Measurements from ENCODE around the gene KCNJ6. TPM values are rescaled to one million over a fixed set of nuclear protein-coding genes. Genes with fewer than 3 reads are reported as not detected.
"Not testable (repeated sequence)": the region's sequence is repeated elsewhere in the genome, so short reads cannot be mapped to it uniquely, and the experiment has no call there.

KCNJ6 gene
- total and polyA plus RNA-seq, 7 experiments from 2014 or later = 0.01 TPM; not detected in 6

DNA sequence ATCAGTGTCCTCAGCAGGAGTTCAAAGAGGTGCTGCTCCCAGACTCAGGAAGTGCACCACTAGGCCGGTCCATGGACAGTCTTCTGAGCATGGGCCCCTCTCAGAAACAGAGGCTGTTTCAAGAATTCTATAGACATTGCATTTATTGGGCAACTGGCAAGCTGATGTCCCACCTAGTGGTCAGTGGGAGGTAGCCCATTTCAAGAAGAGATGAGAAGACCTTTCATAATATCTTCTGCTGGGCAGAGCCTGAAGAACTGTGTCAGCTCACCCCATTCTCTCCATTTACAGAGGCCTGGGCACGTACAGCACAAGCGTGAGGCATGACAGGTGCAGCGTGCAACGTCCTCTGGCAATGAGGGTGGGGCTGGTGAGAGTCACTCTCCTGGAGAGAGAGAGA is 333.7 kb downstream of the KCNJ6 start:
- no peak overlapping the region for H3K27ac ChIP-seq (ENCODE audit: low read depth, low read length)
- H3K4me3 ChIP-seq (ENCODE audit: low read length) = no peak overlapping the region
- no peaks in the 10 kb centered on the region for H3K9me3 ChIP-seq (ENCODE audit: control insufficient read depth in 2 of 3, low read length in 3 of 3)
- H3K27me3 ChIP-seq (ENCODE audit: control insufficient read depth in 2 of 2, insufficient read depth in 2 of 2, low read length in 2 of 2) = no peaks in the 10 kb centered on the region
- no peaks in the 10 kb centered on the region for H3K4me1 Mint-ChIP-seq
- H3K27ac Mint-ChIP-seq = no peak overlapping the region
- peaks cover 0 to 15% (median 4%) of the 10 kb centered on the region in 5 donors for H3K36me3 Mint-ChIP-seq
- peaks cover 5 to 32% (median 13%) of the 10 kb centered on the region in 11 donors for H3K9me3 Mint-ChIP-seq
- intact Hi-C loops (cut with micrococcal nuclease) = no loop called here
- H3K4me1 ChIP-seq (ENCODE audit: control insufficient read depth in 2 of 2, insufficient read depth in 2 of 2, low read length in 2 of 2) = no peaks in the 10 kb centered on the region
- ChIA-PET CTCF (no interaction called here), POLR2A (no interaction called here)
- DNase-seq = no peak
- H3K27me3 Mint-ChIP-seq = peaks cover 6 to 18% (median 13%) of the 10 kb centered on the region in 5 donors
- no peaks in the 10 kb centered on the region for H3K36me3 ChIP-seq (ENCODE audit: control insufficient read depth in 2 of 3, insufficient read depth in 3 of 3, low read length in 3 of 3)
- no peak for ATAC-seq
- no peak overlapping the region for H3K4me3 Mint-ChIP-seq

DNA sequence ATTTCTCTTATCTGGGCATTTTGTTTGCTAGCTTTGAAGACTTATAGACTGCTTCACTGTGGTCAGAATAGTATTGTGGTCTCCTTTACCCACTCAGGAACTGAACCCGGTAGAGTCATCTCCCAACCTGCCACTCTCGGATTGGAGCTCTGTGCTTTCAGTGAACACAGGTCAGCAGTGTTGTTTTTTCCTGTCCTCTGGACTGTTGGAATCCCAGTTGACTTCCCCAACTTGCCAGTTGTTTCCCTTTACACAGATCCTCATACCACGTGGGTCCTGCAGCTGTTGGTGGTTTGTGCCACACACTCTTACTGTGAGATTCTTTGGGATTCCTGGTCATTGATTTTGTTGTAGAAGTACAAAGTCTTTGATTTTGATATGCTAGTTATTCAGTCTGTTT is 335.6 kb downstream of the KCNJ6 start:
- Histone ChIP-seq H3K4me3 (ENCODE audit: low read length) (no peak overlapping the region), H3K27me3 (ENCODE audit: control insufficient read depth in 2 of 2, insufficient read depth in 2 of 2, low read length in 2 of 2) (no peaks in the 10 kb centered on the region), H3K27ac (ENCODE audit: low read depth, low read length) (no peak overlapping the region), H3K9me3 (ENCODE audit: control insufficient read depth in 2 of 3, low read length in 3 of 3) (no peaks in the 10 kb centered on the region), H3K36me3 (ENCODE audit: control insufficient read depth in 2 of 3, insufficient read depth in 3 of 3, low read length in 3 of 3) (no peaks in the 10 kb centered on the region), H3K4me1 (ENCODE audit: control insufficient read depth in 2 of 2, insufficient read depth in 2 of 2, low read length in 2 of 2) (no peaks in the 10 kb centered on the region)
- DNase-seq = no peak
- Mint-ChIP-seq H3K27ac (no peak overlapping the region), H3K4me3 (no peak overlapping the region), H3K36me3 (peaks cover 0 to 15% (median 4%) of the 10 kb centered on the region in 5 donors), H3K9me3 (peaks cover 5 to 32% (median 13%) of the 10 kb centered on the region in 11 donors), H3K27me3 (peaks cover 6 to 21% (median 13%) of the 10 kb centered on the region in 5 donors), H3K4me1 (no peaks in the 10 kb centered on the region)
- no peak for ATAC-seq
- intact Hi-C loops (cut with micrococcal nuclease) = no loop called here
- ChIA-PET CTCF (no interaction called here), POLR2A (no interaction called here)

DNA sequence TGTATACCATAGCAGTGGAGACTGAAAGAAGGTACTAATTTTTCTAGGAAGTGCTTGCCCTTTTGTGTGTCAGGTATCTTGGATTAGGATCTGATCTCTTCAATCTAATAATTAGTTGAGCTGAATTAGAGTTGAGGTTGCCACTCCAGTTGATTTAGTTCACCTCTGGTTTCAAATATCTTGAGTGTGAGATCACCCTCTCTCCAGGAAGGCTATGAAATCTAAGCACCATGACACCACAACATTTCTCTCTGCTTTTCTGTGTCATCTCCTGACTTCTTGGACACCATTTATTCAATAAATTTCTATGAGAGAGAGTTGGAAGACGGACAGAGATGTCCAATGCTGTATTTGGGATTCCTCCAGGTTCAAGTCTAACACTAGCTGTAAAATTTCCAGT is 336.9 kb downstream of the KCNJ6 start:
- no peaks in the 10 kb centered on the region for H3K4me1 Mint-ChIP-seq
- no peak overlapping the region for H3K4me3 ChIP-seq (ENCODE audit: low read length)
- H3K9me3 Mint-ChIP-seq = peaks cover 5 to 32% (median 13%) of the 10 kb centered on the region in 11 donors
- peaks cover 0 to 15% (median 4%) of the 10 kb centered on the region in 5 donors for H3K36me3 Mint-ChIP-seq
- no peaks in the 10 kb centered on the region for H3K4me1 ChIP-seq (ENCODE audit: control insufficient read depth in 2 of 2, insufficient read depth in 2 of 2, low read length in 2 of 2)
- POLR2A ChIA-PET = interaction anchor here (1.3 kb wide), 1 partner anchor 15 kb away, joined by 3 read pairs; no protein-coding TSS in a partner anchor
- DNase-seq (no peak), ATAC-seq (no peak)
- no peaks in the 10 kb centered on the region for H3K27me3 ChIP-seq (ENCODE audit: control insufficient read depth in 2 of 2, insufficient read depth in 2 of 2, low read length in 2 of 2)
- no peak overlapping the region for H3K27ac ChIP-seq (ENCODE audit: low read depth, low read length)
- intact Hi-C loops (cut with micrococcal nuclease) = no loop called here
- CTCF ChIA-PET = no interaction called here
- no peak overlapping the region for H3K27ac Mint-ChIP-seq
- H3K36me3 ChIP-seq (ENCODE audit: control insufficient read depth in 2 of 3, insufficient read depth in 3 of 3, low read length in 3 of 3) = no peaks in the 10 kb centered on the region
- peaks cover 6 to 25% (median 13%) of the 10 kb centered on the region in 5 donors for H3K27me3 Mint-ChIP-seq
- H3K4me3 Mint-ChIP-seq = no peak overlapping the region
- no peaks in the 10 kb centered on the region for H3K9me3 ChIP-seq (ENCODE audit: control insufficient read depth in 2 of 3, low read length in 3 of 3)

DNA sequence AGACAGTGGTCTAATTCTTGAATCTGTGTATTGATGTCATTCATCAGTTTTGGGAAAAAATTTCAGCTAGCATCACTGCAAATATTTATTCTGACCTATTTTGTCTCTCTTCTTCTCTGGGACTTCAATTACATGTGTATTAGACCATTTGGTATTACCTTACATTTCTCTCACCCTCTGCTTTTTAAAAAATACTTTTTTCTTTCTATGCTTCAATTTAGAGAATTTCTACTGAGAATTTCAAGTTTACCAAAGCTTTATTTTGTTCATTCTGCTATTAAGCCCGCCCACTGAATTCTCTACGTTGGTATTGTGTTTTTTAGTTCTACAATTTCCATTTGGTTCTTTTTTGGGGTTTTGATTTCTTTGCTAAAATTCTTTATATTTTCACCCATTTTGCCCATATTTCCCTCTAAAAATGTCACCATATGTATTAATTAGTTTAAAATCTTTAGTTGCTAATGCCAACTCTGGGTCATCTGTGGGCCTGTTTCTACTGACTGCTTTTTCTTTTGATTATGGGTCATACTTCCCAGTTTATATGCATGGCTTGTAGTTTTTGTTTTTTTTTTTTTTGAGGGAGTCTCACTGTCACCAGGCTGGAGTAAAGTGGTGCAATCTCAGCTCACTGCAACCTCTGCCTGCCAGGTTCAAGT is 337.7 kb downstream of the KCNJ6 start:
- H3K27me3 ChIP-seq (ENCODE audit: control insufficient read depth in 2 of 2, insufficient read depth in 2 of 2, low read length in 2 of 2) = no peaks in the 10 kb centered on the region
- no peaks in the 10 kb centered on the region for H3K9me3 ChIP-seq (ENCODE audit: control insufficient read depth in 2 of 3, low read length in 3 of 3)
- H3K9me3 Mint-ChIP-seq = peaks cover 5 to 32% (median 13%) of the 10 kb centered on the region in 11 donors
- peaks cover 0 to 15% (median 4%) of the 10 kb centered on the region in 5 donors for H3K36me3 Mint-ChIP-seq
- peaks cover 6 to 25% (median 13%) of the 10 kb centered on the region in 5 donors for H3K27me3 Mint-ChIP-seq
- H3K27ac ChIP-seq (ENCODE audit: low read depth, low read length) = no peak overlapping the region
- intact Hi-C loops (cut with micrococcal nuclease) = no loop called here
- H3K27ac Mint-ChIP-seq = no peak overlapping the region
- CTCF ChIA-PET = interaction anchor here (1.3 kb wide), 1 partner anchor 15 kb away, joined by 4 read pairs; no protein-coding TSS in a partner anchor
- H3K36me3 ChIP-seq (ENCODE audit: control insufficient read depth in 2 of 3, insufficient read depth in 3 of 3, low read length in 3 of 3) = no peaks in the 10 kb centered on the region
- DNase-seq (no peak), ATAC-seq (no peak)
- H3K4me1 Mint-ChIP-seq = no peaks in the 10 kb centered on the region
- no peak overlapping the region for H3K4me3 Mint-ChIP-seq
- H3K4me3 ChIP-seq (ENCODE audit: low read length) = no peak overlapping the region
- H3K4me1 ChIP-seq (ENCODE audit: control insufficient read depth in 2 of 2, insufficient read depth in 2 of 2, low read length in 2 of 2) = no peaks in the 10 kb centered on the region
- POLR2A ChIA-PET = no interaction called here

DNA sequence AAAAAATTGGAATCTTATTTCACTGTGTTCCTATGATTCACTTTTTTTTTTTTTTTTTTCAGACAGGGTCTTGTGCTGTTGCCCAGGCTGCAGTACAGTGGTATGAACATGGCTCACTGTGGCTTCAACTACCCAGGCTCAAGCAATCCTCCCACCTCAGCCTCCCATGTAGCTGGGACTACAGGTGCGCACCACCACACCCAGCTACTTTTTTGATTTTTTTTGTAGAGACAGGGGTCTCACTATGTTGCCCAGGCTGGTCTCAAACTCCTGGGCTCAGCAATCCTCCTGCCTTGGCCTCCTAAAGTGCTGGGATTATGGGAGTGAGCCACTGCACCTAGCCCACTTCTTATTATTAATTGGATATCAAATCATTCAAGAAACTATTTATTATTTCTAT is 339.3 kb downstream of the KCNJ6 start:
- ChIA-PET CTCF (interaction anchor here (0.8 to 1.3 kb wide), 2 partner anchors 13 to 14 kb away, joined by 3 to 4 read pairs; no protein-coding TSS in a partner anchor), POLR2A (interaction anchor here (1.1 kb wide), 1 partner anchor 12 kb away, joined by 3 read pairs; no protein-coding TSS in a partner anchor)
- H3K36me3 Mint-ChIP-seq = peaks cover 0 to 15% (median 4%) of the 10 kb centered on the region in 5 donors
- H3K4me1 Mint-ChIP-seq; H3K9me3 ChIP-seq (ENCODE audit: control insufficient read depth in 2 of 3, low read length in 3 of 3); H3K36me3 ChIP-seq (ENCODE audit: control insufficient read depth in 2 of 3, insufficient read depth in 3 of 3, low read length in 3 of 3); H3K4me3 ChIP-seq (ENCODE audit: low read length); H3K27ac ChIP-seq (ENCODE audit: low read depth, low read length); ATAC-seq; DNase-seq; H3K27me3 ChIP-seq (ENCODE audit: control insufficient read depth in 2 of 2, insufficient read depth in 2 of 2, low read length in 2 of 2); H3K4me3 Mint-ChIP-seq; H3K4me1 ChIP-seq (ENCODE audit: control insufficient read depth in 2 of 2, insufficient read depth in 2 of 2, low read length in 2 of 2); intact Hi-C loops (cut with micrococcal nuclease); H3K27ac Mint-ChIP-seq: not testable (repeated sequence)
- peaks cover 5 to 32% (median 13%) of the 10 kb centered on the region in 11 donors for H3K9me3 Mint-ChIP-seq
- peaks cover 0 to 20% (median 7%) of the 10 kb centered on the region in 5 donors for H3K27me3 Mint-ChIP-seq

DNA sequence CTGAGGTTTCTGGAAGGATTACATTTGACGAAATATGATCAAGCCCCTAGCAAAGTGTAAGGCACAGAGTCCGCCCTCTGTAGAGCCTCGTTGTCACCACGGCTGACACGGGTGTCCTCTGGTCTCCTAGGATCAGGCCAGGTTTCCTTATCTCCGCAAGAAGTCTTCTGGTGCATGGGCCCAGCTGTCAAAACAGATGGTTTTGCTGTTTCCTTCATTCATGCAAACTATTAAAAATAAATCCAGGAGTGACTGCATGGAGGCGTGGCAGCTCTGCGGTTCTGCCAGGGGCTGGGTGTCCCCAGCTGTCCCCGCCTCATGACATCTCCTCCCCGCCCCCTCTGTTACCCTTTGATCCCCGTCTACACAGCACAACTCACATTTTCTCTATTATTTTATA is 340.7 kb downstream of the KCNJ6 start:
- peaks cover 0 to 12% (median 2%) of the 10 kb centered on the region in 5 donors for H3K36me3 Mint-ChIP-seq
- H3K27ac ChIP-seq (ENCODE audit: low read depth, low read length) = no peak overlapping the region
- H3K27me3 Mint-ChIP-seq = peaks cover 0 to 13% (median 5%) of the 10 kb centered on the region in 5 donors
- peaks cover 5 to 30% (median 13%) of the 10 kb centered on the region in 11 donors for H3K9me3 Mint-ChIP-seq
- H3K4me3 ChIP-seq (ENCODE audit: low read length) = no peak overlapping the region
- CTCF ChIA-PET = no interaction called here
- intact Hi-C loops (cut with micrococcal nuclease) = no loop called here
- ATAC-seq (no peak), DNase-seq (no peak)
- no peaks in the 10 kb centered on the region for H3K36me3 ChIP-seq (ENCODE audit: control insufficient read depth in 2 of 3, insufficient read depth in 3 of 3, low read length in 3 of 3)
- H3K4me1 ChIP-seq (ENCODE audit: control insufficient read depth in 2 of 2, insufficient read depth in 2 of 2, low read length in 2 of 2) = no peaks in the 10 kb centered on the region
- H3K4me1 Mint-ChIP-seq = no peaks in the 10 kb centered on the region
- POLR2A ChIA-PET = no interaction called here
- no peaks in the 10 kb centered on the region for H3K27me3 ChIP-seq (ENCODE audit: control insufficient read depth in 2 of 2, insufficient read depth in 2 of 2, low read length in 2 of 2)
- H3K27ac Mint-ChIP-seq = no peak overlapping the region
- no peaks in the 10 kb centered on the region for H3K9me3 ChIP-seq (ENCODE audit: control insufficient read depth in 2 of 3, low read length in 3 of 3)
- no peak overlapping the region for H3K4me3 Mint-ChIP-seq

DNA sequence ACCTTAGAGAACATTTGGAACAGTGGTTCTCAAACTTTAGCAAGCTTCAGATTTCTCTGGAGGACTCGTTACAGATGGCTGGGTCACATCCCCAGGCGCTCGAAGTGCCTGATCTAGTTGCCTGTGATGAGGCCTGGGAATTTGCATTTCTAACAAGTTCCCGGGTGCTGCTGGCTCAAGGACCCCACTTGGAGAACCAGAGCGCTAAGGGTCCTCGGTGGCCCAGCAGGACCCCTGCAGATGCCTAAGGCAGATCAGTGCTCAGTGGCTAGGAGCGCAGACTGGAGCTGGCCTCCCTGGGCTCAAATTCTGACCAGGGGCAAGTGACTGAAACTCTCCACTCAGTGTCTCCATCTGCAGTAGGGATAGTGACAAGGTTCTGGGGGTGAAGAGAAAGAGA is 341.5 kb downstream of the KCNJ6 start:
- no peaks in the 10 kb centered on the region for H3K4me1 Mint-ChIP-seq
- Histone ChIP-seq H3K27me3 (ENCODE audit: control insufficient read depth in 2 of 2, insufficient read depth in 2 of 2, low read length in 2 of 2) (no peaks in the 10 kb centered on the region), H3K27ac (ENCODE audit: low read depth, low read length) (no peak overlapping the region), H3K4me1 (ENCODE audit: control insufficient read depth in 2 of 2, insufficient read depth in 2 of 2, low read length in 2 of 2) (no peaks in the 10 kb centered on the region), H3K9me3 (ENCODE audit: control insufficient read depth in 2 of 3, low read length in 3 of 3) (no peaks in the 10 kb centered on the region), H3K4me3 (ENCODE audit: low read length) (no peak overlapping the region), H3K36me3 (ENCODE audit: control insufficient read depth in 2 of 3, insufficient read depth in 3 of 3, low read length in 3 of 3) (no peaks in the 10 kb centered on the region)
- intact Hi-C loops (cut with micrococcal nuclease) = no loop called here
- peaks cover 5 to 21% (median 12%) of the 10 kb centered on the region in 11 donors for H3K9me3 Mint-ChIP-seq
- CTCF ChIA-PET = no interaction called here
- DNase-seq (no peak), ATAC-seq (no peak)
- H3K27me3 Mint-ChIP-seq = peaks cover 0 to 12% (median 0%) of the 10 kb centered on the region in 5 donors
- H3K36me3 Mint-ChIP-seq = peaks cover 0 to 11% (median 0%) of the 10 kb centered on the region in 5 donors
- no peak overlapping the region for H3K27ac Mint-ChIP-seq
- no peak overlapping the region for H3K4me3 Mint-ChIP-seq
- POLR2A ChIA-PET = interaction anchor here (0.5 kb wide), 1 partner anchor 197 kb away, joined by 3 read pairs; no protein-coding TSS in a partner anchor
